Cardiac muscle cell (in vitro differentiated cells and primary cell): Measurements from ENCODE around the gene SLC66A3. TPM values are rescaled to one million over a fixed set of nuclear protein-coding genes. Genes with fewer than 3 reads are reported as not detected.

Experiments used
- DNase-seq, 2 donors: peaks; one replicate each; pipeline versions ENCODE4 v3.0.0 to v3.0.0-alpha.2; 2010 to 2017; ENCODE audit warnings: low read depth in 1 of 2, low spot score in 1 of 2
- H3K27ac ChIP-seq: fragments of 200-600 bp; sonication (generic); 2 replicates; pipeline ENCODE4 v1.5.1; 2016
- H3K27me3 ChIP-seq: fragments of 200-600 bp; sonication (generic); 2 replicates; pipeline ENCODE4 v1.6.0; 2016; ENCODE audit warnings: control low read depth
- H3K36me3 ChIP-seq: fragments of 200-600 bp; sonication (generic); 2 replicates; pipeline ENCODE4 v1.5.1; 2016; ENCODE audit warnings: control low read depth
- H3K4me1 ChIP-seq: fragments of 200-600 bp; sonication (generic); 2 replicates; pipeline ENCODE4 v1.8.1; 2017; ENCODE audit warnings: low read depth, mild to moderate bottlenecking, mixed run types
- H3K4me3 ChIP-seq: fragments of 200-600 bp; sonication (generic); 2 replicates; pipeline ENCODE4 v1.5.1; 2016; ENCODE audit warnings: mild to moderate bottlenecking
- H3K9me3 ChIP-seq: fragments of 200-600 bp; sonication (generic); 2 replicates; pipeline ENCODE4 v1.5.1; 2017; ENCODE audit warnings: low read depth, mild to moderate bottlenecking, control low read depth
- CTCF ChIP-seq: IDR thresholded peaks from 2 replicates; pipeline ENCODE4 v1.5.1; 2012; ENCODE audit warnings: low read depth, mild to moderate bottlenecking, low read length
- polyA plus RNA-seq: library from polyadenylated mRNA; unstranded; fragments of >200 nt; fragmentation: Nextera tagmentation; extraction: Ambion mirVana; gene quantifications from 2 replicates; pipeline ENCODE4 v1.2.1, GENCODE V29; 2016
- total RNA-seq: library from RNA; depleted of rRNA; stranded (reverse); fragments of >200 nt; gene quantifications from 2 replicates; pipeline ENCODE4 v1.2.3, GENCODE V29; 2016

SLC66A3 gene
- total and polyA plus RNA-seq, 2 experiments from 2014 or later: 7.1 to 16.7 TPM

- DNase-seq: no peak
Observed at GRCh38 chr2:11132036-11132671, 23.1 kb upstream of the SLC66A3 start.

DNA sequence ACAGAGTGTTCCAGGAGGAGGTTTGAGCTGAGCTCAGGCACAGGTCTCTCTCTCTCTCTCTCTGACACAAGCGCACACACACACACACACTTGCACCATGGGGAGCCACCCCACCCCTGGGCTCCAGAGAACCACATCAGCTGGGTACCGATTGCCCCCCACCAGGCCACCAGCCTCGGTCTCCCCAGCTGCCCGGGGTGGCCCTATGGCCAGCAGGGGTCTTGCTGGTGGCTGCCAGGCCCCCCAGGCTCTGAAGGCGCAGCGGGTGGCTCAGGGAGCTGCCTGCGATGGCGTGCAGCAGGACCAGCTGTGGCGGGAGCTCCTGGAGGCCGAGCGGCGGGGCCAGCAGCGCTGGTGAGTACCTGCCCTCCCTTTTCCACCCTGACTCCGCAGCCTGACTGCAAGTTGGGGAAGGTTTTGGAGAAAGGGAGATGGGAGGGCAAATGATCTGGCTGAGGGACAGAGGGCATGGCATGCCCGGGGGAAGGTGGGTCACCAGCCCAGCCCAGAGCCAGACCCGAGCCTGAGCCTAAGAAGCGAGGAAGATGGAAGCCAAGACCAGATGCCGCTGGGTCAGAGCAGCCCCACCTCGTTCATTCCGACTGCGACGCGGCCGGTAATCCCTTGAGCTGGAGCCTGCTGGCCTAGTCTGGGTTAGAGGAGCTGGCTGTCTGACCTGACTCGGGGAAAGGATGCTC, 21.9 kb upstream of the SLC66A3 start:
- H3K27ac ChIP-seq: no peak overlapping the region
- DNase-seq: peak in 1 of 2 donors; percentile 11
- no peaks in the 10 kb centered on the region for H3K36me3 ChIP-seq
- H3K27me3 ChIP-seq: peaks cover 3% of the 10 kb centered on the region
- no peaks in the 10 kb centered on the region for H3K9me3 ChIP-seq
- H3K4me1 ChIP-seq: no peaks in the 10 kb centered on the region
- H3K4me3 ChIP-seq: peak overlapping the region; percentile 40
- no peak for TF ChIP-seq CTCF

More at GRCh38 chr2:11132036-11132671, 23.1 kb upstream of the SLC66A3 start:
- no peaks in the 10 kb centered on the region for H3K9me3 ChIP-seq
- TF ChIP-seq CTCF: no peak
- H3K27me3 ChIP-seq: peaks cover 3% of the 10 kb centered on the region
- no peak overlapping the region for H3K4me3 ChIP-seq
- no peaks in the 10 kb centered on the region for H3K4me1 ChIP-seq
- H3K36me3 ChIP-seq: no peaks in the 10 kb centered on the region
- no peak overlapping the region for H3K27ac ChIP-seq

- DNase-seq: no peak
- no peaks in the 10 kb centered on the region for H3K4me1 ChIP-seq
- H3K4me3 ChIP-seq: no peak overlapping the region
- no peaks in the 10 kb centered on the region for H3K9me3 ChIP-seq
- H3K36me3 ChIP-seq: no peaks in the 10 kb centered on the region
- no peaks in the 10 kb centered on the region for H3K27me3 ChIP-seq
- H3K27ac ChIP-seq: no peak overlapping the region
- TF ChIP-seq CTCF: no peak
Observed at GRCh38 chr2:11133936-11134320, 21.3 kb upstream of the SLC66A3 start.

DNA sequence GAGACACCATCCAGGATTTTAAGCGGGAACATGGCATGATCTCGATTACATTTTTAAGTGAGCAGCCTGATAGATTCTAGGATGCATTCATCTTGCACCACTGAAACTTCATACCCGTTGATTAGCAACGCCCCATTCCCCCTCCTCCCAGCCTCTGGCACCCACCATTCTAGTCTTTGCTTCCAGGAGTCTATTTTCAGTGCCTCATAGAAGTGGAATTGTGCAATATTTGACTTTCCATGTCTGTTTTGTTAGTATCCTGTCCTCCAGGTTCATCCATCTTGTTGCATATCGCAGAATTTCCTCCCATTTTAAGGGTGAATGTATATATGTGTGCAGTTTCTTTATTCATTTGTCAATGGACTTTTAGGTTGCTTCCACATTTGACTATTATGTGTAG, 20.9 kb upstream of the SLC66A3 start:
- Histone ChIP-seq H3K36me3 (no peaks in the 10 kb centered on the region), H3K4me1 (no peaks in the 10 kb centered on the region), H3K27me3 (no peaks in the 10 kb centered on the region), H3K27ac (no peak overlapping the region), H3K9me3 (no peaks in the 10 kb centered on the region), H3K4me3 (no peak overlapping the region)
- DNase-seq: no peak
- TF ChIP-seq CTCF: no peak

GRCh38 chr2:11140492-11140891, 14.8 kb upstream of the SLC66A3 start:
- Histone ChIP-seq H3K4me3 (no peak overlapping the region), H3K27me3 (no peaks in the 10 kb centered on the region), H3K27ac (no peak overlapping the region), H3K9me3 (no peaks in the 10 kb centered on the region), H3K4me1 (no peaks in the 10 kb centered on the region), H3K36me3 (no peaks in the 10 kb centered on the region)
- no peak for TF ChIP-seq CTCF
- peak in 1 of 2 donors; percentile 6 for DNase-seq
